ENCODE data around the gene LEF1. TPM values are rescaled to one million over a fixed set of nuclear protein-coding genes. Genes with fewer than 3 reads are reported as not detected.

The LEF1 gene
- total RNA-seq (2014; rRNA removed) = 8.2 and 10.8 TPM in 2 replicates
- polyA plus RNA-seq (2012) = 3.2 TPM

DNA sequence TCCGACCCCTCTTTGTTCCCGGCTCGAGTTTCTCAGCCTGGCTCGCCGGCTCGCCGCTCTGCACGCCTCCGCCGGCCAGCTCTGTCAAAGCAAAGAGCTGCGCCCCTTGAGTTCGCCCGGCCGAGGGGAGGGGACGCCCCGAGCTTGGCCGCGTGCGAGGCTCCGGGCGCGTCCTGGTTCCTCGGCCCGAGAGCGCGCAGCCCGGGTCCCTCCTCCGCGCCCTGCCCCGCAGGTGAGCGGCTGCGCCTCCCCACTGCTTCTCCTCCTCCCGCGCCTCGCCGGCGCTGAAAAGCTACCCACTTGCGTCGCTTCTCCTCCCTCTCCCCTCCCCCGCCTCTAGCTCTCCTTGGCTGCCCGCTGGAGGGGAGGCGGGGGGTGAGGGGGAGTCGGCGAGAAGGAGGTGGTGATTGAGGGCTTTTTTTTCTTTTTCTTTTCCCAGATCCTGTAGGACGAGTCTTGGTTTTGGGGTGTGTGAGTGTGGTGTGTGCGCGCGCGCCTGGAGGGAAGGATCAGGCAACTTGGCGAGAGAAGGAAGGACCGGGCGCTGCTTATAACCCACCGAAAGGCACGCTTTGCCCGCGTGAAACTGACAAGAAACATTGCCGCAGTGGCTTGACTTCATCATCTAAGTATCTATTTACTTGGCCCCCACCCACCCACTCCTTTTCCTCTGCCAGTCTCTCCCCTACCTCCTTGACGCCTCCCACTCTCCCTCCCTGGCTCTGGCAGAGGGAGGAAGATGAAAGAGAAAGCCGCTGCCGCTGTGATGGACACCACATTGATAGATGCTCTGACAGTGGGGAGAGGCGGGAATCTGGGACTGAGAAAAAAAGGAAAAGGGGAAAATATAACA is at the start of gene LEF1:
Gene LEF1 (minus strand): TSS at position 262 of the 853 bp plus-strand sequence. CDS start 1,165 bp downstream, outside the sequence.
- DNase-seq (ENCODE audit: low read depth) = peak; percentile 54

DNA sequence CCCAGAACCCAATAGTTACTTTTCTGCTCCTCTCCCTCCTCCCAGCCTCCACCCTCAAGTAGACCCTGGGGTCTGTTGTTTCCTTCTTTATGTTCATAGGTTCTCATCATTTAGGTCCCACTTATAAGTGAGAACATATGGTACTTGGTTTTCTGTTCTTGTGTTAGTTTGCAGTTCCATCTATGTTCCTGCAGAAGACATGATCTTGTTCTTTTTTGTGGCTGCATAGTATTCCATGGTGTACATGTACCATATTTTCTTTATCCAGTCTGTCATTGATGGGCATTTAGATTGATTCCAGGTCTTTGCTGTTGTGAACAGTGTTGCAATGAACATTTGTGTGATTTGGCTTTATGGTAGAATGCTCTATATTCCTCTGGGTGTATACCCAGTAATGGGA is 47.8 kb upstream of the LEF1 start:
- DNase-seq (ENCODE audit: low read depth) = no peak

DNA sequence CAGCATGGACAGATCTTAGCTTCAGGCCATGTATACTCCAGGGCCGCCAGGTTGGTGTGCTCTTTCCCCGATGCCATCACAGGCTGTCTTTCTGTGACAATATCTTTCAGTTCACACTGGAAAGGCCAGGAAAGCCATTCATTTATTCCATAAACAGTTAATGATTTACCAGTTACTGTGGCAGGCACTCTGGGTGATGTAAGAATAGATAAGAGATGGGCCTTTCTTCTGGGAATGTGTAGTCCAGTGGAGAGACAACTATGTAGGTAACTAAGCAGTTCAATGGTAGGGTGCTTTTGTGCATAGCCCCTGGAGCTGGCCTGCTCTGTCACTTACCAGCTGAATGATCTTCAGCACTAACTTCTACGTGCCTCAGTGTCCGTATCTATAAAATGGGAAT is 46.3 kb upstream of the LEF1 start:
- DNase-seq (ENCODE audit: low read depth) = no peak

DNA sequence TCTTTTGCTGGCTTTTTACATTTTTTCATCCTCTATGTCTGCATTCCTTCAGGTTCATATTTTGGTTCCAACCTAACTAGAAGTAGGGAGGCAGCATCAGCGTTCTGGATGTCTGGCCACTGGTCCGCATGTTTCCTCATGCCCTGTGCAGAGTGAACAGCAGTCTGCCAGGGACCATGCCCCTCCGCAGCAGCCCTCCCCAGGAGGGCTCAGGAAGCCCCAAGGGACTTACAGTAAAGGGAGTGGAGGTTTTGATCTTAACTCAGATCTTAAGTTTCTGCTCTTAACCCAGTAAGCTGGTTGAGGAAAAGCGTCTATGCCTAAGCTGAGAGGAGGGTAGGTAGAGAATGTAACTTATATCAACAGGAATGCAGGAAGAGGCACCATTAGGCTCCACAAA is 45.0 kb upstream of the LEF1 start:
- no peak for DNase-seq (ENCODE audit: low read depth)

DNA sequence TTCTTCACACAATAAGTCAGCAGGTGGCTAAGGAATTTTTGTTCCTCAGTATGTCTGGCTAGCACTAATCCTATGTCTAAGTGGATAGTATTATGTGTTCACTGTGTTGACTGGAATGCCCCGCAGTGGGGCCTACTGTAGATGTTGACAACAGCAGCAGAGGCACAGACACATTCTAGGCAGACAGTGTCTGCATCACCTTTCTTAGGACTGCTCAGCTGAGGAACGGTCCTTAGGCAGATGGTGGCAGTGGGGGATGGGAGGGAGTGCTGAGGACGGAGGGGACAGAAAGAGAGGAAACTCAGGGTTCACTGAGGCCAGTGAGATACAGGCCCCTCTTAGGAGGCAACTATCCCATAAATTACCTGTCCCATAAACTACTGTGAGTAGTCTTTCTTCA is 44.6 kb upstream of the LEF1 start:
- DNase-seq (ENCODE audit: low read depth) = no peak

DNA sequence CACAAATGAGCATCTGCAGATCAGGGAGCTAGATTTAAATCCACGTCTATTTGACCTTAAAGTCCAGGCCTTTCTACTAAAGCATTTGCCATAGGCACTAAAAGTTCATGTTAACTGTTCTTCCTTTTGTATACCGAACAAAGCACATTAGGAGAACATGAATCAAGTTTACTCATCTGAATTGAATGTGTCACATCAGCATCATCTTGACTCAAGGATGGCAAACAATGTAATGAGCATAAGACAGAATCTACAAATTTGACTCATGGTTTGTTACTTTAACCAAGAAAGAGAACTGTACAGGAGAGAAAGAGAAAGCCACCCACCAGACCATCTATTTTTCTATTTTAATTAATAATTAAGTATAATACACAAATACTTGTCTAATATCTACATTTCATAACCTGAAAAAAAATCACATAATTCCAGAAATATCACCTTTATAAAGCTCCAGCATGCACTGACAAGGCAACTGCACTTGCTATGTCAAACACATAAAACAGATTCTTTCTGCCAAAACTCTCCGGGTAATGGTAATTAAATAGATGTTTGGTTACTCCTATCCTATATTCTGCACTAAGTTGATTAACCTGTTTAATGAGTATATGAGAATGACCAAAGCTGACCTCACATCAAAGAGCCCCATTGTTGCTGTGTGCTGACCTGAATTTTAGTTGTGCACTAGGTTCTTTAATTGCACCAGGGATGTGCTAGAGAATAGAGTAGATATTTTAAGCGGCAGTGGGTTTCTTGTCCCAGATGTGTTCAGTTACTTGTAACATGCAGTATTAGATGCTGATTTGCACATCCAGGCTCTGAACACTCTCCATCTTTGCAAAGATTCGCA is 42.5 kb upstream of the LEF1 start:
- peak; percentile 63 for DNase-seq (ENCODE audit: low read depth)

DNA sequence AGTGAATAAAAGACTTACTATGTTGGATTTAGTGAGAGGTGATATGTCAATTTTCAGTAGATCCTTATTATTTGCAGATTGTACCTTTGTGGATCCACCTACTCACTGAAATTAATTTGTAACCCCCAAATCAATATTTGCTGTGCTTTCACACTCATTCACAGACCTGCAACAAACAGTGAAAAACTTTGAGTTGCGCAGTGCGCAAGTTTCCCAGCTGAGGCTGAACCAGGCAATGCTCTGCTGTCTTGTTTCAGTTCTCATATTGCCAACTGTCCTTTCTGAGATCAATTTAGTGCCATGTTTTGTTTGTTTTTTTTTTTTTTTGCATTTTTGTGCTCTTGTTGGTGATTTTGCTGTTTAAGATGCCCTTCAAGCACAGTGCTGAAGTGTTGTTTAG is 40.8 kb upstream of the LEF1 start:
- no peak for DNase-seq (ENCODE audit: low read depth)

DNA sequence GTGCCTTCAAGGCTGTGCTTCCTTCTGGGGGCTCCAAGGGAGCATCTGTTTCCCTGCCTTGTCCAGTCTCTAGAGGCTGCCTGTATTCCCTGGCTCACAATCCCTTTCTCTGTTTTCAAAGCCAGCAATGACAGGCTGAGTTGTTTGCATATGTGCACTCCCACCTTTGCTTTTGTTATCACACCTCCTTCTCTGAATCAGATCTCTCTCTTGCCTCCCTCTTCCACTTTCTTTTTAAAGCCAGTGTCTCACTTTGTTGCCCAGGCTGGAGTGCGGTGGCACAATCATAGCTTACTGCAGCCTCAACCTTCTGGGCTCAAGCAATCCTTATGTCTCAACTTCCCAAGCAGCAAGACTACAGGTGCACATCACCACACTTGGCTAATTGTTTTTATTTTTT is 37.1 kb upstream of the LEF1 start:
- DNase-seq (ENCODE audit: low read depth) = no peak

DNA sequence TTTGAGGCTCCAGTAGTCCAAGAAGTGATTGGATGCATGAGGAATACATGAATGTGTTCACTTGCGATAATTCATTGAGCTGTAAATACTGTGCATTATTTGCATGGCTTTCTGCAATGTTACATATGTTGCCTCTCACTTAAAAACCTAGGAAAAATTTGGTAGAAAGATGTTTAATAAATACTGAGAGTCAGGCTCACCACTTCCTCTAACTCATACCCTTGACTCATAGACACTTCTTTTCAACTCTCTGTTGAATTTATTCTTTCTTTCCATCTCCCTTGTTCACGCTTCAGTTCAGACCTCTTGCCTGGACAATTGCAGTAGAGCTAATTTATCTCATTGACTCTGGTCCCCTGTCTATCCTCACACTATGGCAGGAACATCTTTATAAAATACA is 35.8 kb upstream of the LEF1 start:
- peak; percentile 10 for DNase-seq (ENCODE audit: low read depth)

DNA sequence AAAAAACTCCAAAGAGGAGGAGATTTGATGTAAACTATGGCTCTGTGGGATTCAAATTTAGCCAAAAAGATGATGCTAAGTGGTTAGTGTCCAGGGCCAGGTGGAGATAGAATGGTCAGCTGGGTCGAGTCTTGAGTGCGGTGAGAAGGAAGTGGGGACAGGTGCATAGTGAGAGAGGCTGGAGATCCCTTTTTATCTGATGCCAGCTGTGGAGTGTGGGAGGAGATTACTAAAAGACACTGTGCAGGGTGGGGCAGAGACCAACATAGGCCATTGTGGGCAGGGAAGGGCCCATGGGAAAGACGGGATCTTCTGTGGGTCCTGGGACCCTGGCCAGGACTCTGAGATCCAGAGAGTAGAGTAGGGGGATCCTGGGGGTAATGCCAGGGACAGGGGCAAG is 34.6 kb upstream of the LEF1 start:
- DNase-seq (ENCODE audit: low read depth) = no peak

DNA sequence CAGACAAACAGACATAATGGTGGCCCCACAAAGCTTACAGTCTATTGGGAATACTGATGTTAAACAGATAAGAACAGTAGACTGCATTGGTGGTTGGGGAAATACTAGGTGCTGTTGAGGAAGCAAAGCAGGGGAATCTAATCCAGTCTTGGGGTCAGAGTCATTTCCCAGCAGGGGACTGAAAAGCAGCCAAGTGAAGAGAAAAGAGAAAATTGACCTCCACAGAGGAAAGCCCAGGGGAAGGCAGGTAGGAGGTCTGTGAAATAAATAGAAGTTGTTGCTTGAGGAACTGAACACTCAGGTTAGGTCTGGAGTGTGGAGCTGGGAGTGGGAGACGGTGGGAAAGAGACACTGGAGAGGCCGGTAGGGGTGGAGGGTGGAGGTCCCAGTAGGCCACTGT is 33.0 kb upstream of the LEF1 start:
- DNase-seq (ENCODE audit: low read depth) = no peak

DNA sequence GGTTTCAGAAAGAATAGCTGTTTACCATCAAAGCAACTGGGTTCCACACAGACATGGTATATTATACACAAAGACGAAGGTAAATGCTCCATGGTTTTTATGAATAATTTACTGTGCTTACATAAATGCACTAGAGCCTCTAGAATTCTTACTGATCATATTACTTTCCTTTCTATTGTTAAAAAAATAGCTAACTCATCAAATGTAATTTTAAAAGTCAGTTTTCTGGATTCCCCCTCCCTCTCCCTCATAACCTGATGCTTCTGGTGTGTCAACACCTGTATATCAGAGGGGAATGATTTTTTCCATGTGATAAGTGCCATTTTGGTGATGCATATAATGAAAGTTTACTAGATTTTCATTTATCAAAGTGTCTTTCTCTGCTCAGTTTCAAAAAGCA is 31.1 kb upstream of the LEF1 start:
- no peak for DNase-seq (ENCODE audit: low read depth)

DNA sequence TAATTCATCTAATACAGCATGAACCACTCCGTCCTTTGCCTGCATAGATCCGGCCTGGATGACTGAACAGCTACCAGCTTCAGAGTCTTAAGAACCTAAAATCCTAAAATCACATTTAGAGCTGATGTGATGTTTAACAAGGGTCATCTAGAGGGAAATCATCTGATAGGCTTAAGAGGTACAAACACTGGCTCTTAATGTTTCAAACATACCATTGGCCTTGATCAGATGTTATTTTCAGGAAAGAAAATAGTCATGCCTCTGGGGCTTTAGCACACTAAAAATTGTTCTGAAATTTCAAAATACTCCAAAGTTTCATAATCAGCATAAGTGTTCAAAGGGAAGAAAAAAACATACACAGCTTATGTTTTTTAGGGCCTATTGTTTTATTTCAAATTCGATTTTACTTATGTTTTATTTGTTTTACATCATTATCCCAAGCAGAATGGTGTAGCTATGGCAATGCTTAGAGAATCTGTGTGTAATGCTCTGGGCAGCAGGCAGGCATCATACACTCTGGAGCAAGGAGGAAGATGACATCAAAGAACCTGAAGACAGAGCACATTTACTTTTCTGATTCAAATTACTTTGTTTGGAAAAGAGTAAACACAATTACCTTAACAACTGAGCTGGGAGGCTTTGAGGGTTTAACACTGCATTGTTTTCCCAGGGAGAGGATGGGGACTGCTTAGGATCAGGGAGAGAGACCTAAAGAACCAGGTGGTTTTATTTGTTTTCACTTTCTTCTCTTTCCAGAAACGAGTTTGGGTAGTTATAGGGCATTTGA is 25.3 kb upstream of the LEF1 start:
- DNase-seq (ENCODE audit: low read depth) = peak; percentile 46

DNA sequence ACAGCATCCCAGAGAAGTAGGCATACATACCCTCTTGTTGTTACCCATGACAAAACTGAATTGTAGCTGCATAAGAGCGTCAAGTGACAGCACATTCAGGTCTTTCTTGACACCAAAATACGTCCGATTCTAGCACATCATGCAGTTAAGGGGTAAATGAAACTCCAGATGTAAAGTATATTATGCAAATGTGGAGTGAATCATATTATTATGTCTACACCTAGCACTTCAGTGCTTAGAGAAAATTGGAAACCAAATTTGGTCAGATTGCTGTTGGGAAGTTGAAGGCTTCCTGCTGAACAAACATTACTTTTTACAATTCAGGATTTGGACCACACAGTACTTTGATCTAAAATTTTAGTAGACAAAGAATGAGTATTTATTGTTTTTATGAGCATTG is 24.2 kb upstream of the LEF1 start:
- no peak for DNase-seq (ENCODE audit: low read depth)

DNA sequence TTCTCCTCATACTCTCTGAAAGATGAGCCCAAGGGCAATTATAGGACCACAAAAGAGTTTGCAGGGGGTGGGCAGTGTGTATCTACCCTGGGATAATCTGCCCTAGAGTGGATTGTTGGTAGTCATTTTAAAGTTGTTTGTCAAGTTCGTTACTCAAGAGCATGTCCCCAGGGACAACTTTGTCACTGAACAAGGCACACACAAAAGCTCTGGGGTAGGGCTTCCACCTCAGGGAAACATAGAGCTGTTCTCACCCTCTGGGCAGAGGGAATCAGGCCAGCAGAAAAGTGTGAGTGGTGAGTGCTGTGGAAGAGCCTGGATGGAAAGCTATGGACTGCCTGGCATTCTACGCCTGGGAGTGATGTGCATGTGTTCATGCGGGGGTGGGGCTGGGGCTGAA is 23.3 kb upstream of the LEF1 start:
- DNase-seq (ENCODE audit: low read depth) = no peak

DNA sequence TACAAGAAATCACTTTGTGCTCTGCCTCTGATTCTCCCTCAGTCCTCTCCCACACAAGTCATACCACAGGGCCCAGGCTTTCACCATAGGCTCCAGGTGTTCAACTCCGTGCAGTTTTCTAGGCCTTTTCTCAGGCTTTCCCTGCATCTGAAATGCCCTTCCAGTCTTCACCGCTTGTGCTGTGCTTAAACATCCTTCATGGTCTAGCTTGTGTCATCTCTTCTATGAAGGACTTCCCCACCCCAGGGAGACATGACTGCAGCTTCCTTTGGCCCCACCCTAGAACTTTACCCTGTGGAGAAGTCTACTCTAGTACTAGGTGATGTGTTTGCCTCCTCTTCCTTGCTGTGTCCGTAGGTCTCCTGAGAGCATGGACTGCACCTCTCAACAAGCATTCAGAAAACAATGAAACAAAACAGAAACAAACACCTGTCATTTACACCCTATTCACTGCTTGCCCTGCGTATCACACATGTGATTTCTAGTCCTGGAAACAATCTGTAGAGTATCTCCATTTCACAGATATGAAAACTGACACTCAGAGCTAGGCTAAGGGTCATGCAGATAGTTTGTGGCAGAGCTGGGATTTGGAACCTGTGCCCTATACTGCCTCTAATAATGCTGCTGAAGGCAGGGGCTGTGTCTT is 22.7 kb upstream of the LEF1 start:
- no peak for DNase-seq (ENCODE audit: low read depth)

DNA sequence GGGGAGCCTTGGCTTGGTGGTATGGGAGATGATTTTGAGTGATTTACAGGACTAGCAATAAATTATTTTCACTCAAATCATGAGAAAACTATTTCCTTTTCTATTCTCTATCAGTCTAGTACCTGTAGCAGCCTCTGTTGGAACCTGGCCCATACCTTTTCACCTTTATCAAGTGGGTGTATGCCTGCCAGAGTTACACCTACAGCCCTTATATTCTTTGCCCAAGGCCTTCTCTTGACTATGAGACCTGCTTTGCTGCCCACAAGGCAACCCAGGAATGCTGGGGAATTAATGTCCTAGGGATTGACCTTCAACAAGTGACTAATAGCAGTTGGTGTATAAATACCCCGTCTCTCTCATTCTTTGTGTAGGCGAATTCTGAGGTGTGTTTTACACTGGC is 20.0 kb upstream of the LEF1 start:
- DNase-seq (ENCODE audit: low read depth) = no peak

DNA sequence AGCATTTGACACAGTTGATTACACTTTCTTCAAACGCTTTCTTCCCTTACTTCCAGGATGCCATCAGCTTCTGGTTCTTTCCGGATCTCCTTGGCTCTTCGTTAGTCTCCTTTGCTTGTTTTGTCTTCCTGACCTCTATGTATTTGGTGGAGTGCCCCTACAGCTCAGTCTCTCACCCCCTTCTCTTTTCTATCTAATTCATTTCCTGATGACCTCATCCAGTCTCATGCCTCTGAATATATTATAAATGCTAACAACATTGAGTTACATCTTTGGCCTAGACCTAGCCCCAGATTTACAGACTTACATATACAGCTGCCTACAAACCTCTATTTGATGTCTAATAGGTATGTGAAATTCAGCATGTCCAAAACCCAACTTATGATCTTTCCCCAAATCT is 16.5 kb upstream of the LEF1 start:
- no peak for DNase-seq (ENCODE audit: low read depth)

DNA sequence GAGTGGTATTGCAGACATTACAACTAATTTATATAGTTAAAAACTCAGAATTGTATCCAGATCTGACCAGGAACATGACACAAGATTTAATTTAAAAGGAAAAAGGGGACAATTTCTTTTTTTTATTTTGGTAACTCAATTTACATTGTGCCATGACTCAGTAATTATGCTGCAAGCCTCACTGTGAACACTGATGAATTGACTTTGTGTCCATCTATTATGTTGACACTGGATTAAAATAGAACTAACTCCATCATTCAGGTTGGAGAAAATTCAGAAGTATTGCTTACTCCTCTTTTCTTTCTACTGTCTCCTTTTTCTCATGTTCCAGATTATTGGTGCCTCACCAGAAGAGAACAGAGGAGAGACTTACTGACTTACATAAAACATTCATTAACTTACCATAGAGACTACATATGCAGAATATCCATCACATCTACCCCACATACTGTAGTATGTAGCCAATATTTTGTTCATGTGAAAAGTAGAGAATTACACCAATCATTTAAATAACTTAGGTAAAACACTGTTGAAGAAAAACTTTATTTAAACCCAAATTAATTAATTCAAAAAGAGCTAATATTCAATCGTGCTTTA is 15.8 kb upstream of the LEF1 start:
- no peak for DNase-seq (ENCODE audit: low read depth)

DNA sequence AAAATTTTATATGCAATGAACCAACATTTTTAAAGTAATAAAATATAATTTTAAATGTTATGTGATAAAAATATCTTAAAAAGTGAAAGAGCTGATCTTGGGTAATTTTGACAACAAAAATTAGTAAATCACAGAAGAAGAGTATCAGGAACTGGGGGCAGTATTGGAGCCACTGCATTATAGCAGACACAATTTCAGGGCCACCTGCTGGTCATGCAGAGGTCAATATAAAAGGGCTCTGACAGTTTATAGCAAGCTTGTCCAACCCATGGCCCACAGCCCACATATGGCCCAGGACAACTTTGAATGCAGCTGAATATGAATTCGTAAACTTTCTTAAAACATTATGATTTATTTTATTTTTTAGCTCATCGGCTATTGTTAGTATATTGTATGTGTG is 13.0 kb upstream of the LEF1 start:
- DNase-seq (ENCODE audit: low read depth) = no peak

DNA sequence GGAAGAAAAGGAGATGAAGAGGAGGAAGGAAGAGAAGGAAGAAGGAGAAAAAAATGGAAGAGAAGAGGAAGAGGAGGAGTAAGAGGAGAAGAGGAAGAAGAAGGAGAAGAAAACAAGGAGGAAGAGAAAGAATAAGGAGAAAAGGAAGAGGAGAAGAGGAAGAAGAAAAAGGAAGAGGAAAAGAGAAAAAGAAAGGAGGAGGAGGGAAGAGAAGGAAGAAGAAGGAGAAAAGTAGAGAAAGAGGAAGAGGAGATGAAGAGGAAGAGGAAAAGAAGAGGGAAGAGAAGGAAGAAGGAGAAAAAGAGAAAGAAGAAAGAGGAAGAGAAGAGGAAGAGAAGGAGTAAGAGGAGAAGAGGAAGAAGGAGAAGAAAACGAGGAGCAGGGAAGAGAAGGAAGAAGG is 11.8 kb upstream of the LEF1 start:
- no peak for DNase-seq (ENCODE audit: low read depth)
